ENCODE measurements around the gene LURAP1L. TPM values are rescaled to one million over a fixed set of nuclear protein-coding genes. Genes with fewer than 3 reads are reported as not detected.

LURAP1L gene
- total and polyA plus RNA-seq, 9 of the 15 experiments (the other 6 are each of a cell fraction or from before 2014, with no cell fraction given), result 0.06 to 0.28 (median 0.07) TPM; not detected in 4

GRCh38 chr9:12798066-12798770, 23.4 kb downstream of the LURAP1L start:
- no peaks in the 10 kb centered on the region for H3K4me1 ChIP-seq (replicated peaks in 1 of 2; ENCODE audit: control insufficient read depth in 2 of 2, insufficient read depth in 2 of 2, low read length in 2 of 2)
- no peaks in the 10 kb centered on the region for H3K79me2 ChIP-seq (ENCODE audit: control insufficient read depth, insufficient read depth, low read length)
- no peak for FAIRE-seq
- H3K4me2 ChIP-seq (ENCODE audit: insufficient read depth, low read length), result no peak overlapping the region
- DNase-seq (ENCODE audit: extremely low read depth in 1 of 4, low spot score in 3 of 4), result no peak
- intact Hi-C loops (cut with micrococcal nuclease), result no loop called here
- ATAC-seq, result no peak
- WGBS (ENCODE audit: insufficient coverage, low coverage, missing lambda C conversion rate), result 0% methylated on average over 1 of the region's 1 CpG
- H3K9me3 ChIP-seq (replicated peaks; ENCODE audit: control insufficient read depth, insufficient read depth, low read depth, low read length), result no peaks in the 10 kb centered on the region
- no peak overlapping the region for H3K9ac ChIP-seq (ENCODE audit: insufficient read depth in 1 of 2, low read depth in 2 of 2, low read length in 2 of 2)
- H3K27ac ChIP-seq (ENCODE audit: extremely low read depth, low read depth, low read length), result no peak overlapping the region
- H3K9me1 ChIP-seq (ENCODE audit: control insufficient read depth, insufficient read depth, low read length), result no peaks in the 10 kb centered on the region
- in situ Hi-C loops (cut with MboI), result no loop called here
- ChIA-PET CTCF (ENCODE audit: low intra/inter-chr PET ratio) (no interaction called here), POLR2A (no interaction called here)
- no peaks in the 10 kb centered on the region for H4K20me1 ChIP-seq (replicated peaks; ENCODE audit: control insufficient read depth, insufficient read depth, low read length)
- H3K36me3 ChIP-seq (ENCODE audit: control insufficient read depth, insufficient read depth, low read length), result no peaks in the 10 kb centered on the region
- H3K4me3 ChIP-seq, result no peak overlapping the region
- no TSS peak for BruUV-seq (replicated peaks)
- H3K27me3 ChIP-seq (ENCODE audit: control insufficient read depth in 2 of 2, insufficient read depth in 2 of 2, low read length in 2 of 2), result no peaks in the 10 kb centered on the region
- H2AFZ ChIP-seq (ENCODE audit: low read depth, low read length), result no peak overlapping the region
- TF ChIP-seq REST (IDR thresholded peaks at IDR 0.05; ENCODE audit: borderline replicate concordance), result no peak
- TF ChIP-seq REST (CRISPR knock-in tag; IDR thresholded peaks at IDR 0.05; ENCODE audit: low read depth), result no peak
- TF ChIP-seq DACH1 (IDR thresholded peaks at IDR 0.05; ENCODE audit: partially characterized antibody), result no peak
- TF ChIP-seq TRIM25 (IDR thresholded peaks at IDR 0.05; ENCODE audit: borderline replicate concordance), result no peak
- TF ChIP-seq ZNF23 (CRISPR knock-in tag; IDR thresholded peaks at IDR 0.05), result no peak
- no peak for TF ChIP-seq PRDM10 (IDR thresholded peaks at IDR 0.05; ENCODE audit: partially characterized antibody)
- no peak for TF ChIP-seq ESRRA (IDR thresholded peaks at IDR 0.05; ENCODE audit: borderline replicate concordance, low read depth)
- TF ChIP-seq ARNT (IDR thresholded peaks at IDR 0.05), result no peak
- TF ChIP-seq NR3C1 (CRISPR knock-in tag; IDR thresholded peaks at IDR 0.05), result no peak
